ENCODE data around the gene EPHA6.

DNA sequence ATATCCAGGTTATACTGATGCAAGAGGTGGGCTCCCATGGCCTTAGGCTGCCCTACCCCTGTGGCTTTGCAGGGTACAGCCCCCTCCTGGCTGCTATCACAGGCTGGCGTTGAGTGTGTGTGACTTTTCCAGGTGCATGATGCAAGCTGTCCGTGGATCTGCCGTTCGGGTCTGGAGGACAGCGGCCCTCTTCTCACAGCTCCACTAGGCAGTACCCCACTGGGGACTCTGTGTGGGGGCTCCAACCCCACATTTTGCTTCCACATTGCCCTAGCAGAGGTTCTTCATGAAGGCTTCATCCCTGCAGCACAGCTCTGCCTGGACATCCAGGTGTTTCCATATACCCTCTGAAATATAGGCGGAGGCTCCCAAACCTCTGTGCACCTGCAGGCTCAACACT lies 610.6 kb downstream of the EPHA6 start:
- TF ChIP-seq POLR2AphosphoS5 (IDR thresholded peaks at IDR 0.05; ENCODE audit: insufficient read depth in 1 of 2, low read depth in 1 of 2) = no peak
- no peak for TF ChIP-seq CTCF (IDR thresholded peaks at IDR 0.05)
